Left ventricle myocardium superior (tissue), 1 donor: ENCODE data around the gene MCCC2. TPM values are rescaled to one million over a fixed set of nuclear protein-coding genes. Genes with fewer than 3 reads are reported as not detected.
"Not testable (repeated sequence)": the region's sequence is repeated elsewhere in the genome, so short reads cannot be mapped to it uniquely, and the experiment has no call there.

Experiments used
- ATAC-seq: fragments of 200-7000 bp; cut with Tn5 transposase; one replicate; pipeline ENCODE4 v1.9.1; 2020; ENCODE audit warnings: mild to moderate bottlenecking, moderate library complexity
- DNase-seq: peaks from one replicate; pipeline ENCODE4 v3.0.0-alpha.2; 2020
- intact Hi-C: fragments of 100-400 bp; cut with micrococcal nuclease; formaldehyde crosslinking; loops from one replicate; pipeline ENCODE4 v1.11.0; 2022
- total RNA-seq: library from RNA; stranded (reverse); fragmentation: NEBNext Ultra II Directional; extraction: Animal tissue kit (Norgen Biotek cat#: 25700); gene quantifications from one replicate; pipeline ENCODE4 v1.2.1, GENCODE V29; 2021
- donor health status: DM: no; HTN: yes; CAD: no; lungs with severe emphysema.

Gene MCCC2
- total RNA-seq, 1 donor from 2014 or later = 118 TPM

DNA sequence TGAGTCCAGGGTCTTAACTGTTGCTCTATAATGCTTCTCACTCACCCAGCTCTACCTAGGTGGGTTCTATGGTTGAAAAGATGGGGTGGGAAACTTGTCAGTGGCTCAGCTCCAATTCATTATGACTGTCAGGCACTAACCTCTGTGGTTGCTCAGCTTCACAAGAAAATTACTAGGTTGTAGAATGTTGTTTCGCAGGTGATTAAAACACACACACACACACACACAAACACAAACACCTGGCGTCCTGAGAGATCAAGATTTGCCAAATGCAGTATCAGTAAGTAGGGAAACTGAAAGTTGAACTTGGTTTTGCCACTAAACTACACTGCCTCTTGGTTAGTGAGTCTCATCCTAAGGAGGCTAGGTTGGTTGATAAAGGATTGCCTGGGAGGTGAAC, 2.8 kb downstream of the MCCC2 start:
- ATAC-seq (no peak), DNase-seq (no peak)
- intact Hi-C loops = loop anchor here (10.0 kb wide), 1 partner anchor 165 kb away; no protein-coding TSS in a partner anchor

DNA sequence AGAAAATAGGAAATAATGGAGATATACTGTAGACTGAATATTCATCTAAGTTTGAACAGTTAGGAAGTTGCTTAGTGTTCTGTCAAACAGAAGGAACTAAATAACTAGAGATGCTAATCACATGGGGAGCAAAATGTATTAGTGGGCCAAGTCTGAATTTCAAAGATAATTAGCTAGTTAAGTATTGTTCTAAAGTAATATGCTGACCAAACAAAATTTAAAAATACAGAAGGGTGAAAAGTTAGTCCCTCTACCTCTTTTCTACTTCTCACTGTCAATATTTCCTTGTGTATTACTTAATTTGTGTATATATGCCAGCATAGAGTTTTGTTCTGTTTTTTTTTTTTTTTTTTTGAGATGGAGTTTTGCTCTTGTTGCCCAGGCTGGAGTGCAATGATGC, 4.0 kb downstream of the MCCC2 start:
- intact Hi-C loops = no loop called here
- no peak for DNase-seq

DNA sequence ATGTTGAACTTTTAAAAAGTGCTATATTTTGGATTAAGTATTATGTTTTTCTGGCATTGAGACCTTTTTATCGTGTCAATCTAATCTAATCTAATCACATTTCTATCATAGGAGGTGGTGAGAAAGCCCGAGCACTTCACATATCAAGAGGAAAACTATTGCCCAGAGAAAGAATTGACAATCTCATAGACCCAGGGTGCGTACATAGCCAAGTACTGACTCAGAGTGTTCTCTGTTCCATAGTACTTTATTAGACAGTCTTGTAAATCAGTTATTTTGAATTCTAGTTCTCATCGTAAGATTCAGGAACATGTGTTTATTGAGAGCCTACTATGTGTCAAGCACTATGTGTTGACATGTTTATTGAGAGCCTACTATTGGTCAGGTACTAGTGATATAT, 9.0 kb downstream of the MCCC2 start:
- DNase-seq = no peak
- intact Hi-C loops = no loop called here
- no peak for ATAC-seq

More for the DNA sequence above, 4.0 kb downstream of the MCCC2 start:
- no peak for ATAC-seq

DNA sequence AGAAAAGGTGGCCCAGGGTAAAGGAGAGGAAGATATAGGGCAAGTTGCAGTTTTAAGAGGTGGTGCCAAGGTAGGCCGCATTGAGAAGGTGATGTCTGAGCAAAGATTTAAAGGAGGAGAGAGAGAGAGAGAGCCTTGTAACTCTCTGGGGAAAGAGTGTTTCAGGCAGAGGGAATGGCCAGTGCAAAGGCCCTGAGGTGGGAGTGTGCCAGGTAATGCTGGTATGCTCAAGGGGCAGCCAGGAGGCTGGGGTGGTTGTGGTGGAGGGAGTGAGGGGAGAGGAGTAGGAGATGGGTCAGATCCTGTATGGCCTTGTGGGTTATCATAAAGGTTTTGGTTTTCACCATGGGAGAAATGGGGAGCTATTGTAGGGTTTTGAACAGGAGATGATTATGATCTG, 9.9 kb downstream of the MCCC2 start:
- DNase-seq (no peak), ATAC-seq (no peak)
- intact Hi-C loops = no loop called here

DNA sequence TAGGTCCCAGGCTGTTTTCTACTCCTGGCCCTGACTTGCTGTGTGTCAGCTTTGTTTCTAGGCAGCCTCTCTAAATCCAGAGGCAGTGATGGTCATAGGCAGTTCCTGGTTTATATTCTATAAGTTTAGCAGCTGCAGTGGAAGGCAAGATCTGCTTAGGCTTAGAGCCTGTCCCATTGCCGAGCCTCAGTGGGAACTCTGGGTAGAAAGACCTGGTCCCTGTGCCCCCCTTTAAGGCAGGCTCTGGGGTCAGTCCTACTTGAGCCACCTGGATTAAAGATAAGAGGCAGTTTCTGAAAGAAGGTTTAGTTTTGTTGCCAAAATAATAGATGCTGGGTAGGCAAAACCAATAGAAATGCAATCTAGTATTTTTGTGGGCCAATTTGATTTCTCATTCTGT, 13.6 kb downstream of the MCCC2 start:
- ATAC-seq (peak; percentile 54), DNase-seq (no peak)
- intact Hi-C loops = no loop called here

DNA sequence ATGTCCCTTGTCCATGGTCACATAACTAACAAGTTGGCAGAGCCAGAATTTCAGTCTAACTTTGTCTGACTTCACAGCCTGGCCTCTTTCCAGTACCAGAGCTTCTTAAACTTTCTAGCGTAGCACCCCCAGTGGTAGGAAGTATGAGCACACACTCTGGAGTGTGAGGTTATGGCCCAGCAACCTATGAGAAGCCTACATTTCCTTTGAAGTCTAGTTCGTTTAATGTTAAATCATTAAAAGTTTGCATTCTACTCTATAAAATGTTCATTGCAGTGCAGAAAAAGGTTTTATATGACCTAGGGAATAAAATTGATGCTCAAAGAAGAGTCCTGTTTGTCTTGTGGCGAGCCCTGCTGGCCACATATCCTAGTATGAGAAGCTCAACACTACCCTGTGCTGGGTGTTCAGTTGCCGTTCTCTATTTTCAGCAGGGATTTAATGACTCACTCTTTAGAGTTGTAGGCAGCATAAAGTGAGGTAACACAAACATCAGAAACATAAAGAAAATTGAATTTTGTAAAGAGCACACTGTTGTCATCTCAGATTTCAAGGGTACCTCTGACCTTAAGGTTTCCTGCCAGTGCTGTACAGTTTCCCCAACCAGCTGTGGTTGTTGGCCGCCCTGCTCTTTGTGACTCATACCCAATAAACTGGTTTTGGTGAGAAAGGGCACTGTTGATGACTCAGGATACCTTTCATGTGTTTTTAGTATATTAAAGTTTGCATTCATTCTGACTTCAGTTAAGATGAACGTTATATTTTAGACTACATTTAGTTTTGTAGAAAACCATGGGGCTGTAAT, 14.3 kb downstream of the MCCC2 start:
- intact Hi-C loops = no loop called here
- ATAC-seq = peak; percentile 93

DNA sequence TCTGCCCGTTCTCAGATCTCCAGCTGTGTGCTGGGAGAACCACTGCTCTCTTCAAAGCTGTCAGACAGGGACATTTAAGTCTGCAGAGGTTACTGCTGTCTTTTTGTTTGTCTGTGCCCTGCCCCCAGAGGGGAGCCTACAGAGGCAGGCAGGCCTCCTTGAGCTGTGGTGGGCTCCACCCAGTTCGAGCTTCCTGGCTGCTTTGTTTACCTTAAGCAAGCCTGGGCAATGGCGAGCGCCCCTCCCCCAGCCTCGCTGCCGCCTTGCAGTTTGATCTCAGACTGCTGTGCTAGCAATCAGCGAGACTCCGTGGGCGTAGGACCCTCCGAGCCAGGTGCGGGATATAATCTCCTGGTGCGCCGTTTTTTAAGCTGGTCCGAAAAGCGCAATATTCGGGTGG, 22.8 kb downstream of the MCCC2 start:
- intact Hi-C loops, ATAC-seq, DNase-seq: not testable (repeated sequence)

More for the DNA sequence above, 14.3 kb downstream of the MCCC2 start:
- DNase-seq = no peak

DNA sequence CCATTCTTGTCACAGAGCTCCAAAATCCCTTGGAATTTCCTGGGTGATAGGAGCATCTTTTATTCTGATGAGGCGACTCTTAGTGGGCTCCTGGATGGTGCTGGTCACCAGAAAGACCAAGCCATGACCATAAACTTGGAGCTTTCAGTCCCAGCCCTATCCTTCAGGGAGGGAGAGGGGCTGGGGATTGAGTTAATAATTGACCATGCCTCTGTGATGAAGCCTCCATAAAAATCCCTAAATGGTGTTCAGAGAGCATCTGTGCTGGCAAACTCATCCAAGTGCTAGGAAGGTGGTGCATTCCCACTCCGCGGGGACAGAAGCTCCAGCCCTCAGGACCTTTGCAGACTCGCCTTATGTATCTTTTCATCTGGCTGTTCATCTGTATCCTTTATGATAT, 28.7 kb downstream of the MCCC2 start:
- intact Hi-C loops = no loop called here
- DNase-seq (no peak), ATAC-seq (no peak)

DNA sequence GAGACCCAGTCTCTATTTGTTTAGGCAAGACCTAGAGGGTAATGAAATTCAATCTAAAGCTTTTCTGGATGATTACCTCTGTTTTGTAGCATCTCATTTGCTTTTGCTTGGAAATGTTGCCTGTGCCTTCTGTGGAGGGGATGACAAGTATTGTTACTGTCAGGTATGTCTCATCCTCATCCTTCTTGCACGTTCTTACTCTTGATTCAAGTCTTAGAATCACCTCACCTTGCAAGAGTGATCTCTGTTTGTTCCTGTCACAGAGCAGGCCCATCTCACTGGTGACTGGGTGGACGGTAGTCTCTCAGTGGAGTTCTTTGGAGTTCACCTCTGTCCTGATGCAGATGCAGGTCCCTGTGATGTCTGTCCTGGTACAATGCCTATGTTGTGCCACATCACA, 33.5 kb downstream of the MCCC2 start:
- intact Hi-C loops = no loop called here
- no peak for DNase-seq
- ATAC-seq = no peak

DNA sequence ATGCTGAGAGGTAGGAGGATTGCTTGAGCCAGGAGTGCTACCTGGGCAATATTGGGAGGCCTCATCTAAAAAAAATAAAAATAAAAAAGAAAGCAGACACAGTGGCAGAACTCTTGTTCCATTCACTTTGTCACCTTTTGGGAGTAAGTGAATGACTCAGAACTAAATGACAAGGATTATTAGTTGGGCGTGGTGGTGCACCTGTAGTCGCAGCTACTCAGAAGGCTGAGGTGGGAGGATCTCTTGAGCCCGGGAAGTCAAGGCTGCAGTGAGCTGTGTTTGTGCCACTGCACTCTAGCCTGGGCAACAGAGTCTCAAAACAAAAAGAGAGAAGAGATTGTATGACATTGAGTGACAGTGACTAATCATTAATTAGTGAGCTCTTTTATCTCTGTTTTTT, 34.1 kb downstream of the MCCC2 start:
- DNase-seq = no peak
- ATAC-seq = no peak
- intact Hi-C loops = no loop called here

DNA sequence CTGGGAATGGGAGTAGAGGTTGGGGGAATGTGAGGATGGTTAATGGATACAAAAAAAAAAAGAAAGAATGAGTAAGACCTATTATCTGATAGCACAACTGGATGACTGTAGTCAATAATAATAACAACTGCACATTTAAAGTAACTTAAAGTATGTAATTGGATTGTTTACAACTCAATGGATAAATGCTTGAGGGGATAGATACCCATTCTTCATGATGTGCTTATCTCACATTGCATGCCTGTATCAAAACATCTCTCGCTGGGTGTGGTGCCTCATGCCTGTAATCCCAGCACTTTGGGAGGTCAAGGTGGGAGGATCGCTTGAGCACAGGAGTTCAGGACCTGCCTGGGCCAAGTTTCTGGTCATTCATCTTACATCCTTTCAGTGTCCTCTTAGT, 34.6 kb downstream of the MCCC2 start:
- intact Hi-C loops = no loop called here
- no peak for DNase-seq
- no peak for ATAC-seq

DNA sequence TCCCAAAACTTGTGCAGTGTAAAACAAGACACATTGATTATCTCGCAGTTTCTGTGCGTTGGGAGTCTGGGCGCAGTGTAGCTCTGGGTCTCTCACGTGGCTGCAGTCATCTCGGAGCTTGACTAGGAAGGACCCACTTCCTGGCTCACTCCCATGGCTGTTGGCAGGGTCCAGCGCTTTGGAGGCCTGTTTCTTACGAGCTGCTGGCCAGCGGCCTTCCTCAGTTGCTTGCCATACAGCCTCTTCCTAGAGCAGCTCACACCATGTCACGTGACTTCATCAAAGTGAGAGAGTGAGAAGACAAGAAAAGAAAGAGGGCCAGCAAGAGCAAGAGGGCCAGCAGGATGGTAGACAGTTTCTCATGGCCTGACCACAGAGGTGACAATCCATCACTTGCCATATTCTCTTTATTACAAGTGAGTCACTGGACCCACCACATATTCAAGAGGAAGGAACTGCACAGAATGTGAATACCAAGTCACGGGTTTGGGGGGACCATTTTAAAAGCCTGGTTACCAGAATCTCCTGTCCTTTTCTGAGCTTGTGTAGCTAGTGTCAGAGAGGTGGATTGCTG, 36.2 kb downstream of the MCCC2 start:
- intact Hi-C loops = no loop called here
- ATAC-seq (no peak), DNase-seq (no peak)

DNA sequence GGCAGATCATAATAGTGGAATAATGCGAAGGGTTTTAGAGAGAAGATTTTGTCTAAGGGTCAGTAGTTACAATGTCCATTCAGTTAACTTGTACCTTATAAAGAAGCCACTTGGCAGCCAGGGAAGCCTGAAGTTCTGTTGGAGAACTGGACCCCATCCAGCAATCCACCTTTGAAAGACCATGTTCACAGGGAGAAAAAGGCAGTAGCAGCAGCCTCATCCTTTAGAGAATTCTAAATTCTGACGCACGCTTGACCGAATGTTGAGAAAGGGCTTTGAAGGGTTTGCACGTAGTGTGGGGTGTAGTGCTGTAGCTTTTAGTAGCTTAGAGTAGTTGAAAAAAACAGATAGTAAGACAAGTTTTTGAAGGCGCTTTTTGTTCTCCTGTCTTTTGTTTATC, 42.8 kb downstream of the MCCC2 start:
- no peak for DNase-seq
- intact Hi-C loops = no loop called here
- peak; percentile 54 for ATAC-seq

DNA sequence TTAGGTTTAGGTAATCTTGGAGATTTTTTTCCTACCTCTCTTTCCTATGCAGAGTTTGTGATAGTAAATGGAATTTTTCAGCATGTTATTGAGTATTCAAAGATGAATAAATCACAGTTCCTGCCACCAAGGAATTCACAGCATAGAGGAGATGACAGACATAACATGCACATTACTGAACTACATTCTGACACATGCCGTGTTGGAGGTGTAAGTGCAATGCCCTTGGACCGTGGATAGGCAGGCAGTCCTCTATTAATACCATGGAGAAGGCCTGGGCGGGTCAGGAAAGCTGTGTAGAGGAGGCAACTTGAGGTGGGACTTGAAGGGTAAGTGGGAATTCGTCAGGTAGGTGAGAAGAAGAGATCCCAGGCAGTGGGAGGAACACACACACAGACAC, 43.9 kb downstream of the MCCC2 start:
- ATAC-seq (peak; percentile 98), DNase-seq (peak; percentile 59)
- intact Hi-C loops = no loop called here

DNA sequence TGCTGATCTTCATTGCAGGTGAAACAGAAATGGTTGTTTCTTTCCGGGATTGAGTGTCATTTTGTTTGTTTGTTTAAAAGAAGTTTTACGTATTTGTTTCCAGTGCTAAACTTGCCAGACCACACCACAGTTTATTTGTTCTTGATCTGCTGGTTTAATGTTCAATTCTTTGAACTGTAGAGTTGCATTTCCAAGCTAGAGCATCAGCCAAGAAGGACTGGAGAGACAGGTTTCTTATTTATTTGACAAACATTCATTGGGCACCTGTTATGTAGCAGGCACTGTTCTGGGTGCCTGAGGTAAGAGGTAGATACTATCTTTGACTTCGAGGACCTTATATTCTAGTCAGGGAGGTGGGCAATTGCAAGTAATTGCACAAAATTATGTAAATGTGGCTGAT, 45.0 kb downstream of the MCCC2 start:
- no peak for DNase-seq

DNA sequence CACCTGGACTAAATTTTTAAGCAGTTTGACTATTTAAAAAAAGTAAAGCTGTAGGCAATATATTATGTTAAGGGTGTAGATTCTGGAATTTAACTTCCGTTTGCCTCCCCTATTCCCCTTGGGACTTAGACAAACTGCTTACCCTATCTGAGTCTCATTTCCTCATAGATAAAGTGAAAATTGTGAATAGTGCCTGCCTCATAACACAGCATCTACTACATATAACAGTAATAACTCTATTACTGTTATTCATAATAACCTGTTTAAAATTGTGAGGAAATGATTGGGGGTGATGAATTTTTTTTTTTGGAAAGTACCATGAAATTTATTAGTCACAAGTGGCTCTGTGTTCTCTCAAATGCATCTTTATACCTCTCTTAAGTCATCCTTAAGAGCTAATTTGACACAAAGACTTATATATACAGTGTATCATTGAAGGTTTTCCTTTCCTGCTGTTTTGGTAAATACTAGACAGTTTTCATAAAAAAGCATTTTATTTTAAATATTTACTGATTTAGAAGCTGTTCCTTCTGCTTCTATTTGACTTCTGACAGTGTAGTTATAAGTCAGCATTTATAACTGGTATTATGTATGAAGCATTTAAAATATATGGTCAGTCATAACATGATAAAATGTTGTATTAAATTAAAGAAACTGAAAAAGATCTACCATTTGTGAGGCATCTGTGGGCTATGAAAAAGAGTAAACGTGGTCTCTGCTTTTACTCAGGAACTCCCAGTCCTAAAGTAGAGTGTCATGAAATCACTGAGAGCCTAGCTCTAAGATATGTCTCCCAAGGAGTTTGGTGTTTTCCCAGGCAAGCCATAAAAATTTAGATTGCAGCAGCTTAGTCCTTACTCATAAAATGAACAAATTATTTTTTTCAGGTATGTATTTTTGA, 46.4 kb downstream of the MCCC2 start:
- no peak for DNase-seq
- intact Hi-C loops = no loop called here
- no peak for ATAC-seq

More for the DNA sequence above, 45.0 kb downstream of the MCCC2 start:
- no peak for ATAC-seq
- intact Hi-C loops = no loop called here

DNA sequence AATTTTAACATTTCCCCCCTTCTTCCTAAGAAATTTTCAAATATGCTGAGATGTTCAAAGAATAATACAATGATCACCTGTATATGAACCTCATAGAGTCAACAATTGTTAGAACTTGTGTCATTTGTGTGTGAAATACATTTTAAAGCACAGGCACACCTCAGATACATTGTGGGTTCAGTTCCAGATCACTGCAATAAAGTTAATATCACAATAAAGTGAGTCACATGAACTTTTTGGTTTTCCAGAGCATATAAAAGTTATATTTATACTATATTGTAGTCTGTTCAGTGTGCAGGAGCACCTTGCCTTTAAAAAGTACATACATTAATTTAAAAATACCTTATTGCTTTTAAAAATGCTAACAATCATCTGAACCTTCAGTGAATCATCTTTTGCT, 50.0 kb downstream of the MCCC2 start:
- ATAC-seq (no peak), DNase-seq (no peak)
- intact Hi-C loops = no loop called here

DNA sequence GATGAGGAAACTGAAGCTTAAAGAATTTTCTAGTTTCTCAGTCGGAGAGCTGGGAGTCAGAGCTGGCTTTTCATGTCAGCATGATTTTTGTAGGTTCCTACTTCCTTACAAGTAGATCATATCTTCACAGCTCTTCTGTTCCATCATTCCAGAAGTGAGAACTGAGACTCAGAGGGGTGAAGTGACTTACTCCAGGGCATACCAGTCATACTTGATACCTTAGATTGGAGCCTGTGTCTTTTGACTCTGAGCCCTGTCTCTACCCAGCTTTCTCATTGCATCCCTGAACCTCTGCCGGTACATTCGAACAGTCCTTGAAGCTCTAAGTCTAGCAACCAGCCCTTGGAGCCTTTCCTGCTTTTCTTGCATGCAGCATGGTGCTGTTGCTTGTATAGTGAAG, 53.3 kb downstream of the MCCC2 start:
- no peak for ATAC-seq
- no peak for DNase-seq
- intact Hi-C loops = no loop called here

DNA sequence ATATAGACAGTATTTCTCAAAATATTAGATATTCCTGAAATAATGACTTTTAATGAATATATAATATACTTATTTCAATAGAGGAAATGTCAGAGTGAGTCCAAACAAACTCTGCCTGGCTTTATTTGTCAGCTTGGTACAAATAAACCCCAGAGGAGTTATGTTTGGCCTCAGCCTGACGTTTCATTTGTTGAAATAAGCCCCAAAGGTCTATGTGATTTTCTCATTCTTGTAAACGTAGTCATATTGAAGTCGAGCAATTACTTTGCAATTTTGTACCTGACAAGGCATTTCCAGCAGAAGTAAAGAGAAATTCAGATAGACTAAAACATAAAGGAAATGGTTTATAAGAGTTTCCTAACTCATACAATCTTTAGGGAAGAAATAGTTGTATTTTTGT, 57.9 kb downstream of the MCCC2 start:
- intact Hi-C loops = no loop called here
- no peak for ATAC-seq
- no peak for DNase-seq

DNA sequence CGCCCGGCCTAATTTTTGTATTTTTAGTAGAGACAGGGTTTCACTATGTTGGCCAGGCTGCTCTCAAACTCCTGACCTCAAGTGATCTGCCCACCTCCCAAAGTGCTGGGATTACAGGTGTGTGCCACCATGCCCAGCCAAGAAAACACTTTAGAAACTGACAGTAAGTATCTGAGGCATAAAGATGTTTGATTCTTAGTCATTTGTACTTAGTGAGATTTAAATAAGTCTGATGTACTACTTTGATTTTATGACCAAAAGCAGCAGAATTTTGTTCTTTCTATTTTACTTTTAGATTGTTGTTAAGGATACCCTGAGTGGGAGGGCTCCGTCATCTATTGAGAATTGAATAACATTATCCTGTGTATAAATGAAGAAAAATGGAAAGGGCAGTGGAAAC, 63.8 kb downstream of the MCCC2 start:
- ATAC-seq, intact Hi-C loops: not testable (repeated sequence)

More for the DNA sequence above, 63.8 kb downstream of the MCCC2 start:
- DNase-seq = not testable (repeated sequence)
